ENCODE data around the gene DESI1.
A peak's percentile ranks its signal among the peaks of the same experiment; 100 is the strongest.

The DESI1 gene

GRCh38 chr22:41656556-41656955 lies 35.7 kb upstream of the DESI1 start:
- Histone ChIP-seq H3K4me3 (ENCODE audit: low read depth, low read length) (no peak overlapping the region), H3K36me3 (ENCODE audit: control insufficient read depth in 2 of 2, insufficient read depth in 1 of 2, low read length in 2 of 2) (peaks cover 96 to 99% of the 10 kb centered on the region in 2 experiments), H3K27ac (ENCODE audit: extremely low read depth, low read depth, low read length) (0 out of 2 replicates have a peak overlapping the region, but pooled peaks have one; percentile 16), H3K4me1 (ENCODE audit: control insufficient read depth, insufficient read depth, low read length) (no peaks in the 10 kb centered on the region), H3K9me3 (ENCODE audit: control insufficient read depth, insufficient read depth, low read depth, low read length) (no peaks in the 10 kb centered on the region)
- TF ChIP-seq ZNF274 (IDR thresholded peaks at IDR 0.05; ENCODE audit: low read length) (no peak), ZNF274 (tag by site-specific recombination; IDR thresholded peaks at IDR 0.05; ENCODE audit: borderline replicate concordance) (no peak)
- TF ChIP-seq, protein P1, sequence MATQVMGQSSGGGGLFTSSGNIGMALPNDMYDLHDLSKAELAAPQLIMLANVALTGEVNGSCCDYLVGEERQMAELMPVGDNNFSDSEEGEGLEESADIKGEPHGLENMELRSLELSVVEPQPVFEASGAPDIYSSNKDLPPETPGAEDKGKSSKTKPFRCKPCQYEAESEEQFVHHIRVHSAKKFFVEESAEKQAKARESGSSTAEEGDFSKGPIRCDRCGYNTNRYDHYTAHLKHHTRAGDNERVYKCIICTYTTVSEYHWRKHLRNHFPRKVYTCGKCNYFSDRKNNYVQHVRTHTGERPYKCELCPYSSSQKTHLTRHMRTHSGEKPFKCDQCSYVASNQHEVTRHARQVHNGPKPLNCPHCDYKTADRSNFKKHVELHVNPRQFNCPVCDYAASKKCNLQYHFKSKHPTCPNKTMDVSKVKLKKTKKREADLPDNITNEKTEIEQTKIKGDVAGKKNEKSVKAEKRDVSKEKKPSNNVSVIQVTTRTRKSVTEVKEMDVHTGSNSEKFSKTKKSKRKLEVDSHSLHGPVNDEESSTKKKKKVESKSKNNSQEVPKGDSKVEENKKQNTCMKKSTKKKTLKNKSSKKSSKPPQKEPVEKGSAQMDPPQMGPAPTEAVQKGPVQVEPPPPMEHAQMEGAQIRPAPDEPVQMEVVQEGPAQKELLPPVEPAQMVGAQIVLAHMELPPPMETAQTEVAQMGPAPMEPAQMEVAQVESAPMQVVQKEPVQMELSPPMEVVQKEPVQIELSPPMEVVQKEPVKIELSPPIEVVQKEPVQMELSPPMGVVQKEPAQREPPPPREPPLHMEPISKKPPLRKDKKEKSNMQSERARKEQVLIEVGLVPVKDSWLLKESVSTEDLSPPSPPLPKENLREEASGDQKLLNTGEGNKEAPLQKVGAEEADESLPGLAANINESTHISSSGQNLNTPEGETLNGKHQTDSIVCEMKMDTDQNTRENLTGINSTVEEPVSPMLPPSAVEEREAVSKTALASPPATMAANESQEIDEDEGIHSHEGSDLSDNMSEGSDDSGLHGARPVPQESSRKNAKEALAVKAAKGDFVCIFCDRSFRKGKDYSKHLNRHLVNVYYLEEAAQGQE (tag by site-specific recombination; IDR thresholded peaks at IDR 0.05), result 0 out of 2 replicates have a peak, but pooled peaks have one; percentile 42
- POLR2A ChIA-PET, result interaction anchor here (1.1 kb wide), 1 partner anchor 9 kb away, joined by 3 read pairs; no protein-coding TSS in a partner anchor
- CTCF ChIA-PET, result interaction anchor here (0.9 to 3.0 kb wide), 3 partner anchors 10 to 291 kb away, joined by 3 to 11 read pairs (median 4); partner anchors contain the start of gene CENPM

DNA sequence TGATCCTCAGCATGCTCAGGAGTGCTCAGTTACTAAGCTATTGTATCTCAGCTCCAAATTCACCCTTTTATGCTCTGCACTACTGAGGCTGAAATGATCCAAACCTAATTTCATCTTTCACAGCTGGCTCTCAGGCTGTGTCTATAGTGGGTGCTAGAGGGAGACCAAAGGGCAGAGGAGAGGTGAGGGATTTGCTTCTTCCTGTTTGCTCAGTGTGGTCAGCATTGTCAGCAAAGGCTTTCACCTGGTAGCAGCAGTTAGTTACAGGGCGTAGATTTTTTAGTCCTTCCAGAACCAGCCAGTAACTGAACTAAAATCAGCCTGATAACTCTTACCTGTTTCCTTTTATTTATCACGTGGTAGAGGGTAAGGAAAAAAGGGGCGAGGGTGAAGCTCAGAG lies 33.5 kb upstream of the DESI1 start:
- ChIA-PET CTCF (interaction anchor here (0.5 to 2.3 kb wide), 3 partner anchors 13 to 506 kb away, joined by 3 to 17 read pairs (median 3); no protein-coding TSS in a partner anchor), POLR2A (interaction anchor here (0.9 to 1.7 kb wide), 2 partner anchors 33 to 64 kb away, joined by 3 to 4 read pairs; partner anchors contain the start of genes DESI1, PMM1 and XRCC6)
- H3K9me3 ChIP-seq (ENCODE audit: control insufficient read depth, insufficient read depth, low read depth, low read length), result no peaks in the 10 kb centered on the region
- no peak for TF ChIP-seq ZFP69B (tag by site-specific recombination; IDR thresholded peaks at IDR 0.05)
- no peak for TF ChIP-seq GLI4 (tag by site-specific recombination; IDR thresholded peaks at IDR 0.05)
- TF ChIP-seq ZNF558 (tag by site-specific recombination; IDR thresholded peaks at IDR 0.05), result no peak
- TF ChIP-seq ZNF843 (tag by site-specific recombination; IDR thresholded peaks at IDR 0.05), result no peak
- H3K4me3 ChIP-seq (ENCODE audit: low read depth, low read length), result no peak overlapping the region
- H3K27ac ChIP-seq (ENCODE audit: extremely low read depth, low read depth, low read length), result no peak overlapping the region
- H3K4me1 ChIP-seq (ENCODE audit: control insufficient read depth, insufficient read depth, low read length), result no peaks in the 10 kb centered on the region
- peaks cover 95 to 97% of the 10 kb centered on the region in 2 experiments for H3K36me3 ChIP-seq (ENCODE audit: control insufficient read depth in 2 of 2, insufficient read depth in 1 of 2, low read length in 2 of 2)

DNA sequence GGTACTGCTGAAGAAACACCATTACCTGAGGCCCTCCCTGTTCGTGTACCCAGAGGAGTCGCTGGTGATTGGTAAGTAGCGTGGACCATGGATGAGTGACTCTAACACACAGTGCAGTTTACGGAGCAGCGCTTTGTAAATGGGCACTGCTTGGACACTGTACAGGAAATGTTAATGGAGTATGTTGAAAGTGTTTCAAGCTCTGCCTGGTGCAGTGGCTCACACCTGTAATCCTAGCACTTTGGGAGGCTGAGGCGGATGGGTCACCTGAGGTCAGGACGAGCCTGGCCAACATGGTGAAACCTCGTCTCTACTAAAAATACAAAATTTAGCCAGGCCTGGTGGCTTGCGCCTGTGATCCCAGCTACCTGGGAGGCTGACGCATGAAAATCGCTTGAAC lies 30.0 kb upstream of the DESI1 start:
- H3K9me3 ChIP-seq (ENCODE audit: control insufficient read depth, insufficient read depth, low read depth, low read length), result no peaks in the 10 kb centered on the region
- no peak for TF ChIP-seq ZSCAN30 (tag by site-specific recombination; IDR thresholded peaks at IDR 0.05)
- TF ChIP-seq ZNF302 (tag by site-specific recombination; IDR thresholded peaks at IDR 0.05; ENCODE audit: low read depth), result no peak
- no peak for TF ChIP-seq ZNF701 (tag by site-specific recombination; IDR thresholded peaks at IDR 0.05)
- TF ChIP-seq KLF10 (tag by site-specific recombination; IDR thresholded peaks at IDR 0.05), result no peak
- TF ChIP-seq ZNF660 (tag by site-specific recombination; IDR thresholded peaks at IDR 0.05), result no peak
- no peak for TF ChIP-seq TSHZ1 (tag by site-specific recombination; IDR thresholded peaks at IDR 0.05; ENCODE audit: borderline replicate concordance)
- no peak for TF ChIP-seq ZNF624 (tag by site-specific recombination; IDR thresholded peaks at IDR 0.05)
- TF ChIP-seq ZIC2 (tag by site-specific recombination; IDR thresholded peaks at IDR 0.05), result no peak
- no peak for TF ChIP-seq ZNF311 (tag by site-specific recombination; IDR thresholded peaks at IDR 0.05; ENCODE audit: borderline replicate concordance)
- TF ChIP-seq ZNF133 (tag by site-specific recombination; IDR thresholded peaks at IDR 0.05), result no peak
- TF ChIP-seq ZNF623 (tag by site-specific recombination; IDR thresholded peaks at IDR 0.05), result no peak
- H3K27ac ChIP-seq (ENCODE audit: extremely low read depth, low read depth, low read length), result no peak overlapping the region
- CTCF ChIA-PET, result interaction anchor here (0.6 to 1.7 kb wide), 3 partner anchors 16 to 55 kb away, joined by 3 to 12 read pairs (median 6); no protein-coding TSS in a partner anchor
- H3K4me1 ChIP-seq (ENCODE audit: control insufficient read depth, insufficient read depth, low read length), result no peaks in the 10 kb centered on the region
- no peak overlapping the region for H3K4me3 ChIP-seq (ENCODE audit: low read depth, low read length)
- peaks cover 95 to 96% of the 10 kb centered on the region in 2 experiments for H3K36me3 ChIP-seq (ENCODE audit: control insufficient read depth in 2 of 2, insufficient read depth in 1 of 2, low read length in 2 of 2)
- POLR2A ChIA-PET, result interaction anchor here (0.6 to 1.9 kb wide), 6 partner anchors 10 to 205 kb away, joined by 4 to 7 read pairs (median 4); no protein-coding TSS in a partner anchor
